COLO829 (cell line): Measurements from ENCODE around the gene CNTN3.

Experiments used
- DNase-seq: peaks from one replicate; pipeline ENCODE4 v3.0.0; 2012; ENCODE audit warnings: low spot score

The CNTN3 gene

DNA sequence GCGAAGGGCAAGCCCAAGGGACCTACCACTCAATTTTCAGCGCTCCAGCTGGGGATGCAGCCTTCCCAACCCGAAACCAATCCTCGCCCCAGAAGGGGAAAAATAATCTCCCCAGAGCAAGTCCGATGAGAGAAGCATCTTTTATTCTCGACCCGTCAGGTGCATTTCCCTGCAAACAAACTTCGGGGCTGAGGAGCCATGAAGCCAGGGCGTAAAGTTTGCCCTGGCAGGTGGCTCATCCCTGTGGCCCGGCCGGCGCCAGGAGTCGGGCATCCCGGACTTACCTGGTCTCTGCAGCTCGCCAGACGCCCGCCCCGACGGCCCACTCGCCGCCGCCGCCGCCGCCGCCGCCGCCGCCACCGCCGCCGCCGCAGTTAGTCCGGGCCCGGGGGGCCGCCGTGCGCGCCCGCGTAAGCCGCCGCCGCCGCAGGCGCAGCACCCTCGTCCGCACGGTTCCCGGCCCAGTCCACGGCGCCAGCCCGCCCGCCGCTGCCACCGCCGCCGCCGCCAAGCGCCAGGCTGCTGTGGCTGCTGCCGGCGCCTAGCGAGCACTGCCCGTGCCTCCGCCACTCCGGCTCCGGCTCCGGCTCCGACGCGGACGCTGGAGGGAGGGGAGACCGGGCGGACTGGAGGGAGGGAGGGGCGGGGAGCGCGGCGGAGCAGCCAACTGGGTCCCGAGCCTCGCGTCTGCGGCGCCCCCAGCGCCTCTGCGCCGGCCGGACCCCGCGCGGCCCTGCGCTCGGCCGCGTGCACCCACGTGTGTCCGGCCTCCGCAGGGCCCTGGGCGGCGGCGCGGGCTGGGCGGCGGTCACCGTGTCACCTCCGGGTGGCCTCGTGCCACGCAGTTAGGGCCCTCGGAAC is at the start of gene CNTN3:
CNTN3 (minus strand) TSS at position 553 of the 861 bp plus-strand sequence. CDS start 93,547 bp downstream, outside the sequence.
- DNase-seq, result no peak

- no peak for DNase-seq
These were observed 48.7 kb upstream of the CNTN3 start for GRCh38 chr3:74663178-74663577.

GRCh38 chr3:74661672-74662071 is 47.2 kb upstream of the CNTN3 start:
- no peak for DNase-seq

- DNase-seq, result no peak
These were observed 37.4 kb upstream of the CNTN3 start for GRCh38 chr3:74651885-74652284.

DNA sequence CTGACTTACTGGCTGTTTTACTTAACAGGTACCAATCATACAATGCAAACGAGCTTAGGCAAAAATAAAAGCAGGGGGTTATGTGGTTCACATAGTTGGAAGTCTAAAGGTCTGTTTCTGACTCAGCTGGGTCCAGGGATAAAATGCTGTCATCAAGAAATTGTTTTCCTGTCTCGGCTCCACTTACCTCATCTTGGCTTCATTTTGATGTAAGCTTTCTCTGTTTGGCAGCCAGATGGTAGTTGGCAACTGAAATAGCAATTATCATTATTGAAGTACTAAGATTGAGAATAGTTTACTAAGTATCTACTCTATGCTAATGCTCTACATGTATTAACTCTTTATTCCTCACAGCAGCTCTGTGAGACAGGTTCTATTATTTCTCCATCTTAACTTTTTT is 36.8 kb upstream of the CNTN3 start:
- no peak for DNase-seq

DNA sequence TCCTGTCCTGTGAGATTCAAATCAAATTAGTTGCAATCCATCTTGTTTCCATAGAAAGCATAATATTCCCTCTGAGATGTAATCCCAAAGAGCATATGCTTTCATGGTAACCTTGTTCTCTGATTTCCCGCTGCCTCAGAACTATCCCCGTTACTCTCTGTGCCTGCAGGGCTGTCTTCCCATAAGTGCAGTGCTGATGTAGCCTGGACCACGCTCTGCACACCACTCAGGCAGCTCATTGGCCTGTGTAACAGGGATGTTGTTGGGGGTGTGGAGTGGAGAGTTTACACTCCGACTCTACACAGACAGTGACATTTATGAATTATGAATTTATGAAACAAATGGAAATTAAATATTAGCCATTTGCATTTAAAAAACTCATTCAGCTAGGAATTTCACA is 33.6 kb upstream of the CNTN3 start:
- DNase-seq, result no peak

- no peak for DNase-seq
These were observed 31.6 kb upstream of the CNTN3 start for GRCh38 chr3:74646094-74646493.

GRCh38 chr3:74643636-74644035 is 29.2 kb upstream of the CNTN3 start:
- no peak for DNase-seq

- no peak for DNase-seq
These were observed 28.4 kb upstream of the CNTN3 start for GRCh38 chr3:74642876-74643275.

- no peak for DNase-seq
These were observed 25.8 kb upstream of the CNTN3 start for GRCh38 chr3:74640211-74640610.

DNA sequence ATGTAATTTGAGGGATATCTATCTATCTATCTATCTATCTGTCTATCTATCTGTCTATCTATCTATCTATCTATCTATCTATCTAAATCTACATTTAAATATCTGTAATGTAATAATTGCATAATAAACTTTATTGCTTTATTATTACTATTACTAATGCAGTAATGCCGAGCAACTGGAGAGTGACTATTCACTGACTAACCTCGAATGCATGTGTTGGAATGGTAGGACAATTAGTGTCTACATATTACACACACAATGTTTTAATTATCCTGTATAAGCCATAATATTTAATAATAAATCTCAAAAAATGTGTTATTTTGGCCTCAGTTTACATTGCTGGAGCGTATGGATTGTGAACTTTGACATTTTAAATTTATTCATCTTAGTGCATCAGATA is 25.2 kb upstream of the CNTN3 start:
- no peak for DNase-seq

DNA sequence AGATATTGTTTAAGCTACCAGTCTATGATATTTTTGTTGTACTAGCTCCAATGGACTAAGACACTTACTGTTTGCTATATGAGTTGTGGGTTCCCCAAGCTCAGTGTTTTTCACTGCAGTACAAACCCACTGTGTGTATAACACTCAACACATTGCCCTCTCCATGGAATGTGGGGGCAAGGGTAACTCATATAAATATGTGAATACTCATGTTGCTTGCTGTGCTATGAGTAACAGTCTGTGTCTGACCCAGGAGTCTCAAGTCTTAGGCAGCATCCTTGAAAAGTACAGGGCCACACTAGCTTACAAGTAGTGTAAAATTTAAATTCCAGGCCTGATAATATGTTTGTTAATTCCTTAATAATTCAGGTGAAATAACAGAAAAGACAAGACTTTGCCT is 22.5 kb upstream of the CNTN3 start:
- no peak for DNase-seq

- no peak for DNase-seq
These were observed 18.6 kb upstream of the CNTN3 start for GRCh38 chr3:74633021-74633420.

DNA sequence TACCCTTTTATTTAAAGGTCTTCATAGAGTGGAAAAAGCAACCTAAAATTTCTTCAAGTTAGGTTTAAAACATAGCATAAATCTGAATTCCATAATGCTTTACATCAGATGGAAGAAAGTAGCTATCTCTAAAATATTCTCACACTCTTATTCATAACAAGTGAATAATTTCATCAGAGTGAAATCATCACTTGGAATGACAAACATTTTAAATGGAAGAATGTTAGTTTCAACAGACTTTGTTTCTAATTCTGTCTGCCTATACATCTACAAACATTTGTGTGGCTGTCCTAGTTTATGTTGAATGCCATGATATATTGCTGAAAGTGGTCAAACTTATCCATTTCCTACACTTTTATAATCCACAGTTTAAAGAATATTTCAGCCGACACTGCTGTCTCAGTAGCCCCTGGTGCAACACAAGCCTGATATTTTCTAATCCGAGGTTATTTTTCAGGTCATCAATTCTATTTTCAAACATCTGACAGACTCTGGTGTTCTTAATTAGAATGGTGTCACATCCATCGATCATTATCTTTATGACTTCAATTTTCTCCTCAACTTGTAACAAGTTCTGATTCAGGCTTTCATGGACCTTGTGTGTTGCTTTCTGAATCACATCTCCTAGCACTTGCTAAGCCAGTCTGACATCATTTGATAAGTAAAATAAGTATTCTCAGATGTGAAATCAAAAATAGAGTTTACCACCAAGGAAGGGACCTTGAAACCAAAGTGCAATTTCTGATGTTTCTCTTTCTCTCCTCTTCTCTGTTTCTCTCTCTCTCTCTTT is 17.1 kb upstream of the CNTN3 start:
- DNase-seq, result no peak

- DNase-seq, result no peak
These were observed 16.1 kb upstream of the CNTN3 start for GRCh38 chr3:74630602-74631001.

GRCh38 chr3:74626011-74626410 is 11.6 kb upstream of the CNTN3 start:
- DNase-seq, result no peak

DNA sequence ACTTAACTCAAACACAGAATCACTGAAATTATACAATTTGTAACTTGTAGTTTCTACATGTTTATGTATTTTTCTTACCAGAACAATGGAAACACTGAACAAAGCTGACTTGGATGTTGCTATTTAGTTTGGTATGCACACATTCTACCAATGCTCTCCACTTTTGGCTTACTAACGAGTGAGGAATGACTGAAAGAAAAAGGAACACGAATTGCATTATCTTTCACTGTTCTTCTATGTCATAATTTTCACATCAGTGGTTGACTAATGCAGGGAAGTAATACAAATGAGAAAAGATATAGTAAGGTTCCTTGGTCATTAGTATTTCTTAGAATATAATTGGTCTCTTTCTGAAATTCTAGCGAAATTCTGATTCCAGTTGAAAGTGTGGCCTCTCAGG is 9.8 kb upstream of the CNTN3 start:
- DNase-seq, result no peak

GRCh38 chr3:74623261-74623836 is 8.9 kb upstream of the CNTN3 start:
- DNase-seq, result no peak

DNA sequence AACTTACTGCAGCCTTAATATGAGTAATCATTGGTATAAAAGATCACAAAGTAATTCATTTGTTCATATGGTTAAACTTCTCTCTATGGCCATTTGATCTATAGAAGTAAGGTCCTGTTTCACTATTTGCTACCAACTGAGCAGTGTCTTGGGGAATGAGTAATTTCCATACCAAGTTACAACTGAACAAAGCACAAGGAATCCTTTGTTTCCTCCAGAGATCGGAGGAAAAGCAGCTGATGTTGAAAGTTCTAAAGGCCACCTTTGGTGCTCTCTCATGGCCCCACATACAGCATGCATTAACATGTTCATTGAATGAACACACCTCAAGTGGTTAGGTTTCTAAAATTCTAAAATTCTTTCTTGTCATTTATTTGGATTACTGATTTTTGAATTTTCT is 7.1 kb upstream of the CNTN3 start:
- peak; percentile 36 for DNase-seq

DNA sequence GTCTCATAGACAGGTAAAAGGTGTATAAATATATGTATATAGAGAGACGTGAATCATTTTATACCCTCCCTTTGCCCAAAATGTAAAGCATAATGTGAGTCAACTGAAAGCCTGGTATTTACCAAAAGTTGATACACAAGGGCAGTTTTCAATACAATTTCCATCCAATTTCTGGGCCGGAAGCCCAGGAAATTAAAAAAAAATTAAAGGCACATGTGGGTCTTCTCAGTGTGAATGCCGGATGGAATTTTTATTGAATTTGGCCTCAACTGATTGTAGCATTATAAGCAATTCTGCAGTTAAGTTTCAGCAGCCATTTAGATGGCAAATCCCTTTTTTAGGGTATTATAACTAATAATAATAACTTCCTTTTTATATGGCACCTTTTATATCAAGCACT is 3.3 kb upstream of the CNTN3 start:
- DNase-seq, result no peak

GRCh38 chr3:74613521-74614106 is 845 bp downstream of the CNTN3 start:
- DNase-seq, result no peak

GRCh38 chr3:74613060-74613459 is 1.4 kb downstream of the CNTN3 start:
- DNase-seq, result no peak

GRCh38 chr3:74611206-74611605 is 3.3 kb downstream of the CNTN3 start:
- DNase-seq, result no peak
